Measurements from ENCODE around the gene NCR2.

Gene NCR2

DNA sequence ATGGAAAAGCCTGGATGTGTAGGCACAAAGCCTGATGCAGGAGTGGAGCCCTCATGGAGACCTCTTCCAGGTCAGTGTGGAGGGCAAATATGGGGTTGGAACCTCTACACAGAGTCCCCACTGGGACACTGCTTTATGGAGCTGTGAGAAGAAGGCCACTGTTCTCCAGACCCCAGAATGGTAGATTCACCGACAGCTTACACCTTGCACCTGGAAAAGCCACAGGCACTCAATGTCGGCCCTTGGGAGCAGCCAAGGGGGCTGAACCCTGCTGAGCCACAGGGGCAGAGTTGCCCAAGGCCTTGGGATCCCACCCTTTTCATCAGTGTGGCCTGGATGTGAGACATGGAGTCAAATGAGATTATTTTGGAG, 24.9 kb downstream of the NCR2 start:
- H3K27me3 Mint-ChIP-seq: peaks cover 9% of the 10 kb centered on the region
- no peak overlapping the region for H3K27ac Mint-ChIP-seq
- no peak overlapping the region for H3K4me3 Mint-ChIP-seq
- ATAC-seq (no peak), DNase-seq (no peak)
- H3K9me3 Mint-ChIP-seq: peaks cover 30% of the 10 kb centered on the region
- no peaks in the 10 kb centered on the region for H3K4me1 Mint-ChIP-seq
- H3K36me3 Mint-ChIP-seq (ENCODE audit: low read depth): peaks cover 16% of the 10 kb centered on the region

DNA sequence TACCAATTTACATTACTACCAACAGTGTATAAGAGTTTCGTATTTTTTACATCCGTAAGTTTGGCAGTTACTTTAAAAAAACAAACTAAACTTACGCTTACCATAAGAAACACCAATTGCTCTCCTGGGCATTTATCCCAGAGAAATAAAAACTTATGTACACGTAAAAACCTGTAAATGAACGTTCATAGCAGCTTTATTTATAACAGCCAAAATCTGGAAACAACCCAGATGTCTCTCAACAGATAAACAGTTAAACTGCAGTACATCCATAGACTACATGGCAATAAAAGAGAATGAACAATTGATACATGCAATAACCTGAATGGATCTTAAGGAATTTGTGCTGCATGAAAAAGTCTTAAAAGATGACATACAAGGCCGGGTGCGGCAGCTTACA, 30.7 kb downstream of the NCR2 start:
- peaks cover 6% of the 10 kb centered on the region for H3K36me3 Mint-ChIP-seq (ENCODE audit: low read depth)
- ATAC-seq: no peak
- H3K4me1 Mint-ChIP-seq: peaks cover 4% of the 10 kb centered on the region
- no peak for DNase-seq
- H3K9me3 Mint-ChIP-seq: peaks cover 12% of the 10 kb centered on the region
- H3K4me3 Mint-ChIP-seq: no peak overlapping the region
- H3K27me3 Mint-ChIP-seq: peaks cover 47% of the 10 kb centered on the region
- no peak overlapping the region for H3K27ac Mint-ChIP-seq

DNA sequence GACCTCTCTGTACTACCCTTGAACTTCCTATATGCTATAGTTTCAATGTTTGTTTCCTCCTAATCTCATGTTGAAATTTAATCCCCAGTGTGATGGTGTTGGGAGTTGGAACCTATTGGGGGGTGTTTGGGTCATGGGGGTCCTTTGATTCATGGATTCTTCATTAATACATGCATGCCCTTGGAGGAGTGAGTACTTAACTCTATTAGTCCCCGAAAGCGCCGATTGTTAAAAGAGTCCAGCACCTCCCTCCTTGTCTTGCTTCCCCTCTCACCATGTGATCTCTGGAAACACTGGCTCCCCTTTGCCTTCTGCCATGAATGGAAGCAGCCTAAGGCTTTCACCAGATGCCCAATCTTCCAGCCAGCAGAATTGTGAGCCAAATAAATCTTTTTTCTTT, 31.7 kb downstream of the NCR2 start:
- Mint-ChIP-seq H3K9me3 (peaks cover 3% of the 10 kb centered on the region), H3K27ac (no peak overlapping the region), H3K4me3 (no peak overlapping the region), H3K4me1 (peaks cover 10% of the 10 kb centered on the region), H3K27me3 (peaks cover 56% of the 10 kb centered on the region), H3K36me3 (ENCODE audit: low read depth) (peaks cover 3% of the 10 kb centered on the region)
- no peak for ATAC-seq
- DNase-seq: no peak

DNA sequence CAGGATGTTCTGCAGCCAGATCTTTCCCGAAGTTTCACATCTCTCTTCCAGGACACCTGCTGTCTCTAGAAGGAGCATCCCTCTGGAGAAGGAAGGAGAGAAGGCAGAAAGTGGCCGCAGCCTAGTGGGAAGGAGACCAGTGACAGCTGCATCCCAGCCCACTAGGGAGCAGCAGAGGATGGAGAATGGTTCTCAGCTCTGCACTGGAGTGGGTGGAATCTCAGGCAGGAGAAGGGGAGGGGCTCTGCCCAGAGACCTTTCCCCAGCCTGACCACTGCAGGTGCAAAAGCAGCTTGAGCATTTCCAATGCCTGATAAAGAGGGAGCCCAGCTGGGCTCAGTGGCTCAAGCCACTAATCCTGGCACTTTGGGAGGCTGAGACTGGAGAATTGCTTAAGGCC, 32.3 kb downstream of the NCR2 start:
- peaks cover 17% of the 10 kb centered on the region for H3K4me1 Mint-ChIP-seq
- H3K36me3 Mint-ChIP-seq (ENCODE audit: low read depth): no peaks in the 10 kb centered on the region
- H3K27ac Mint-ChIP-seq: no peak overlapping the region
- DNase-seq (peak; percentile 22), ATAC-seq (no peak)
- no peaks in the 10 kb centered on the region for H3K9me3 Mint-ChIP-seq
- no peak overlapping the region for H3K4me3 Mint-ChIP-seq
- H3K27me3 Mint-ChIP-seq: peaks cover 62% of the 10 kb centered on the region

DNA sequence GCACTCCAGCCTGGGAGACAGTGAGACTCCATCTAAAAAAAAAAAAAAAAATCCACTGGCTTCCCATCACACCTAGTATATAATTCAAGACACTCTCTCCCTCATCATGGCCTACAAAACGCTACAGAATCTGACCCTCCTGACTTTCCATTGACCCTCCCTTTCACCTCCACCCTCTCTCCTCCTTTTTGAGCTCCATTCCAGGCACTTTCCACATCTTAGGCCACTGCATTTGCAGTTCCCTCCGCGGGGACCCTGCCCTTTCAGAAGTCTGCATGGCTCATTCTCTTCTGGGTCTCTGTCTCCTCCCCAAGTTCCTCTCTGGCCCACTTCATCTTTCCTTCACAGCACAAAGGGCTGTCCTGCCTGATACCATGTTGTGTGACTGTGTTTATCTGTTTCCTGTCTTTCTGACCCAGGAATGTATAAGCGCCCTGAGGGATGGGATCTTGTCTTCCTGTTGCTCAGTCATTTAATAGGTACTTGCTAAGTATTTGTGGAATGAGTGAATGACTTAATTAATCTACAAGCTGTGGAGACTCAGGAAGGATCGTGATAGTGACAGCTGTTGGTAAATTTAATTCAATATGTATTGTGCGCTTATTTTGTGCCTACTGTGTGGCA, 35.2 kb downstream of the NCR2 start:
- no peaks in the 10 kb centered on the region for H3K9me3 Mint-ChIP-seq
- peaks cover 37% of the 10 kb centered on the region for H3K4me1 Mint-ChIP-seq
- no peak overlapping the region for H3K4me3 Mint-ChIP-seq
- no peak for ATAC-seq
- no peak for DNase-seq
- peaks cover 77% of the 10 kb centered on the region for H3K27me3 Mint-ChIP-seq
- H3K36me3 Mint-ChIP-seq (ENCODE audit: low read depth): no peaks in the 10 kb centered on the region
- H3K27ac Mint-ChIP-seq: no peak overlapping the region

DNA sequence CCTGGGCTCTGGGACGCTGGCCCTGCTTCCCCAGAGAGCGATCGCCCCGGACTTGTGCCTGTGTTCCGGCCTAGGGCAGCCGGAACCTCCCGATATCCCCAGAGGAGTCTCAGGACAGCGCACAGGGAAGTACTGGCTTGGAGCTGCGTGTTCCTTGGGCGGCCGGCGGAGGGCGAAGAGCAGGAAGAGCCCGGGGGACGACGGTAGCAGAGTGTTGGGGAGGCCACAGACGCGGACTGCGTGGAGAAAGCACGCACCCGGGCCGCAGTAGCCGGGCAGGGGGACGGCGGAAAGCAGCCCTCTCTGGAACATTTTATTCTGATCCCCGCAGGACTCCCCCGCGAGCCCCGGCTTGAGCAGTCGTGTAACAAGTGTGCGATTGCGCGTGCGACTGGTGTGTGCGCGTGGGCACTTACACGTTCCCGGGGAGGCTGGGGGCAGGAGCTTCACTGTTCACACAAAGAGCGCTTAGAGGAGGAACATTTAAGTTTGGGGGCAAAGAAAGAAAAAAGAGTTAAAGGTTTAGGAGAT, 36.1 kb downstream of the NCR2 start:
- H3K27ac Mint-ChIP-seq: no peak overlapping the region

DNA sequence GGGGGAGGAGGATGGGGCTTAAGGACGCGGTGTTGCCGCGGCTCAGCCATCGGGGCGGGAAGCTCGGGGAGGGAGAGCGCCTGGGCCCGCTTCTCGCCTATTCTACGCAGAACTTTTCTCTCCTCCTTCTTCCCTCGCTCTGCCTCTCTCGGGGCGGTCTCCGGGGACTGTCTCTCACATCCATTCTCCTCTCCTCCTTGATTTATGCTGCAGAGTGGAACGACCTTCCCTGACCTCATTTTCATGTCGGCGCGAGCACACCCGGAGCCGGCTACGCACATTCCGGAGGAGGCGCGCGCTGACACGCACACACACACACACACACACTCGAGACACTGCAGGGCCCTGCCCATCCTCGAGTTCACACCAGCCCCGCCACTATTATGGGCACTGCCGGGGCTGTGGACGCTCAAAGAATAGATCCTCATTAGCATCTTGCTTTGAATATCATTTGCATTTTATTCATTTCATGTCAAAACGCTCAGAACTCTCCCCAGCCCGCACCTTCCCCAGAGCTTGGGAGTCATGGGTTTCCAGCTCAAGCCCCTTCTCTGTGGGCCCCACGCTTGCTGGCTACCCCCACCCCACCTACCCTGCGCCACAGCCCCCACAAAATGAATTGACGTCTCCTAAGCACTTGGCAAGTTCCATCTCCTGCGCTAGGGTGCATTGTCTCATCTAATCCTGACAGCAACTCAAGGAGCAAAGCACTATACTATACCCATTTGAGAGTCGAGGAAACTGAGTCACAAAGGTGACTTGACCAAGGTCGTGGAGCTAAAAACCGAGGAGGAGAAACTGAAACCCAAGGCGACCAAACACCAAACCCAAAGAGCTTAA, 36.8 kb downstream of the NCR2 start:
- DNase-seq: no peak
- H3K4me1 Mint-ChIP-seq: peaks cover 37% of the 10 kb centered on the region
- H3K27ac Mint-ChIP-seq: peak overlapping the region; percentile 18

More for the DNA sequence above, 36.1 kb downstream of the NCR2 start:
- Mint-ChIP-seq H3K27me3 (peaks cover 81% of the 10 kb centered on the region), H3K4me3 (peak overlapping the region; percentile 82), H3K36me3 (ENCODE audit: low read depth) (no peaks in the 10 kb centered on the region), H3K4me1 (peaks cover 37% of the 10 kb centered on the region), H3K9me3 (no peaks in the 10 kb centered on the region)
- ATAC-seq (no peak), DNase-seq (peak; percentile 16)

DNA sequence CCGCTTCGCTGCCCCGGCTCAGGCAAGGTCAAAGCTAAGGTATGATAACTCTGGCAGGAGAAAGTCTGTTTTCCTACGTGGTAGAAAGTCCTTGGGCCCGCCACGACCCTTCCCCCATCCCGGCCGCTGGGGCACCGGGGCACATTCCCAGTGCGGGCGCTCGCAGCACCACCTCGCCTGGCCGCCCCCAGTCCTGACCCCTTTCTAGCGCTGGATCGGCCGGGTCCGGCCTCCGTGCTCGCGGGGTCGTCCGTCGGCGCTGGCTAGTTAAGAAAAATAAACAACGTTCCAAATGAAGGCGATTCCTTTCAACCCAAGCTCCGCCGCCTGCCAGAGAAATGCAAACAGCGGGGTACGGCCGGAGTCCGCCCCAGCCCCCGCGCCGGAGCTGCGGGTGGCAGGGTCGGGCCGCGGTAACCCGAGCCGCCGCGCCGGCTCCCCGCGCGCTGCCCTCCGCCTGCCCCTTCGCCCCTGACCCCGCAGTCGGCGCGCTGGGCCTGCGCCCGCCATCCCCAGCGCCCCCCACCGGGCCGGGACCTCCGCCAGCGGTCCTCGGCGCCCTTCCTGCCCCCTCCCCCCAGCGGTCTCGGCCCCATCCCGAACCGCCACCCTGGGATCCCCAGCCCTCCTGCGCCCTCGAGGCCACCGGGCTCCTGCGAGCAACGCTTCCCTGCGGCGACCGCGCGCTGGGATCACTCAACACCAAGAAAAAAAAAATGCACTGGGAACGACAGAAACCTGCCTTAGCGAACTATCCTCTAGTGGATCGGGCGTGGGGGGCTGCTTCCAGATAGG, 37.6 kb downstream of the NCR2 start:
- H3K27me3 Mint-ChIP-seq: peaks cover 86% of the 10 kb centered on the region
- H3K36me3 Mint-ChIP-seq (ENCODE audit: low read depth): no peaks in the 10 kb centered on the region
- H3K4me1 Mint-ChIP-seq: peaks cover 37% of the 10 kb centered on the region
- no peak overlapping the region for H3K27ac Mint-ChIP-seq
- peak overlapping the region; percentile 82 for H3K4me3 Mint-ChIP-seq
- DNase-seq (no peak), ATAC-seq (no peak)
- H3K9me3 Mint-ChIP-seq: no peaks in the 10 kb centered on the region

More for the DNA sequence above, 36.8 kb downstream of the NCR2 start:
- peaks cover 85% of the 10 kb centered on the region for H3K27me3 Mint-ChIP-seq
- ATAC-seq: peak; percentile 21
- no peaks in the 10 kb centered on the region for H3K36me3 Mint-ChIP-seq (ENCODE audit: low read depth)
- peak overlapping the region; percentile 82 for H3K4me3 Mint-ChIP-seq
- H3K9me3 Mint-ChIP-seq: no peaks in the 10 kb centered on the region

DNA sequence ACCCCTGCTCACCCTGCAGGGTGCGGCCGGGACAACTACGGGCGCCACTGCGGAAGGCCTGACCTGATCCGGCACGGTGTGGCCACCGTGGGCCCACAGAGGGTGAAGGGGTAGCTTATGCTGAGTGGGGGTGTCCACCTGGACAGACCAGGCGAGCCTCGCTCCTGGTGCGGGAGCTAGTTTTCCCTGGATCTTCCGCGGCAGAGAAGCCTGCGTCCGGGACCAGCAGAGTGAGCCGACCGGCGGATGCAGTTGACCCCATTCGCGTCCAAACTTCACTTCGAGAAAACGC, 38.2 kb downstream of the NCR2 start:
- peak overlapping the region; percentile 43 for H3K4me3 Mint-ChIP-seq
- H3K4me1 Mint-ChIP-seq: peaks cover 37% of the 10 kb centered on the region
- DNase-seq (no peak), ATAC-seq (no peak)
- peaks cover 87% of the 10 kb centered on the region for H3K27me3 Mint-ChIP-seq
- no peaks in the 10 kb centered on the region for H3K9me3 Mint-ChIP-seq
- H3K36me3 Mint-ChIP-seq (ENCODE audit: low read depth): no peaks in the 10 kb centered on the region
- H3K27ac Mint-ChIP-seq: no peak overlapping the region

DNA sequence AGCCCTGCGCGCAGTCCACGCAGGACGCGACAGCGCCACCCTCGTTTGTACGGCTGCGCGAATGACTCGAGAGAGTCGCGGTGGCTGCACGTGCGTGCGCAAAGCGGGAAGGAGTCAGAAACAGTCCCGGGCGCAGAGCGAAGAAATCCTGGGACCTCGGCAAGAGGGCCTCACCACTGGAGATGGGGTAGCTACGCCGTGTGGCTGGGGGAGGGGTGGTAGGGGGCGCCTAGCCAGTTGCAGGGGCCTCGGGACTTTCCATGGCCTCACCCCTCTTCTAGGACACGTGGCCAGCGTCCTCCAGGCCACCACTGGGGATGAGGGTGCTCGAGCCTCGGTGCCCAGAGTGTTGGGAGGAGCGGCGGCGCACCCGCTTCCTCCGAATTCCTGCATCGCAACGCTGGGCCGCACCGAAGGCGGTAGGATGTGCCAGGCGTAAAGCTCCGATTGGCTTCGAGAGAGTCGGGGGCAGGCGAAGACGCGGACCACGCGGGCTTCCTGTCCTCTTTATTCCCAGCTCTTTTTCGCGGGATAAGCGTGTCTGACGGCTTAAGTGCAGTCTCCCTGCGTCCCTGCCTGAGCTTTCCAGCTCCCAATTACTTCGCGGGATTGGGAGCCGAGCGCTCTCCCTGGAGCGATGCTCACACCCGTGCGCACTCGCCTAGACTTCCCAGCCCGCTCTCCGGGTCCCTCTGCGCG, 38.7 kb downstream of the NCR2 start:
- H3K9me3 Mint-ChIP-seq: no peaks in the 10 kb centered on the region
- no peak overlapping the region for H3K27ac Mint-ChIP-seq
- no peaks in the 10 kb centered on the region for H3K36me3 Mint-ChIP-seq (ENCODE audit: low read depth)
- peak overlapping the region; percentile 14 for H3K4me3 Mint-ChIP-seq
- DNase-seq (no peak), ATAC-seq (no peak)
- H3K27me3 Mint-ChIP-seq: peaks cover 86% of the 10 kb centered on the region
- peaks cover 34% of the 10 kb centered on the region for H3K4me1 Mint-ChIP-seq

DNA sequence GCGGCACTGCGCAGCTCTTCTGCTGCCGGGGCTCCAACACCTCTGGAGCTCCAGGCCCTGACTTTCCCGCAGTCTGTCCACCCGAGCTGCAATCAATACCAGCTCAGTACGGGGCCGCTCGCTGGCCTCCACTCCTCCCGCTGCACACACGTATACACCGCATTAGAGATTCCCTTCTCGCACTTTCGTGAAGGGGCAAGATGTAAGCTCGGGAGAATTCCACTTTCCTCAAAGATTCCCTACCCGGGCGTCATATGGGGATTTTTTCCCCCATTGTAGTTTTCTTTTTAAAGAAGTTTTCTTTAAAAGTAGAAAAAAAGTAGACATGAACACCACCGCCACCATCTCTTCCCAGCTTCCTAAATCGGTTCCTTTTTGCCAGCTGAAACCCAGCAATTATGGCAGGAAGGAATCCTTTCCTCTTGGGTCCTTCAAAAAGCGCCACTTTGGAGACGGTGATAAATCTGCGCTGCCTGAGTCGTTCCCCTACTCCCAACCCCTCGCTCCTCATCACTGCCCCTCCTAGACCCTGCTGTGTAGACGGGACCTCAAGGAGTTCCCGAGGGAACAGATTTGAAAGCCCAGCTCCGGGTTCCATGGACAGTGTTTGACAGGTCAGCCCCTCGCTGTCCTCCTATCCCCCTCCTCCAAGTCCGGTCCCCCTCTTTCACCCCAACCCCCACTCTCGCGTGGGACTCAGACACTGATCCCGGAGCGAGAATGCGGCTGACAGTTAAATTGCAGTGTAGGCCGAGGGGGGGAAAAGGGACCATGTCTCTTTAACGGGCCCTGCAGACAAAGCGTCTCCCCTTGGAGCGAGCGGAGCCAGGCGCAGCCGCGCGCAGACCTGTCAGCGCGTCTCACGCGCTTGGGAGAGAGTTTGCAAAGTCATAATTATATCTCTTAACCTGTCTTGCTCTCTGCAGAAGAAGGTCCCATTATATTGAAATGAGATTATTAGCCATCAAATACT, 39.5 kb downstream of the NCR2 start:
- Mint-ChIP-seq H3K4me3 (peak overlapping the region; percentile 14), H3K27me3 (peaks cover 86% of the 10 kb centered on the region), H3K9me3 (no peaks in the 10 kb centered on the region), H3K4me1 (peaks cover 34% of the 10 kb centered on the region), H3K36me3 (ENCODE audit: low read depth) (no peaks in the 10 kb centered on the region), H3K27ac (no peak overlapping the region)
- no peak for DNase-seq
- ATAC-seq: no peak

DNA sequence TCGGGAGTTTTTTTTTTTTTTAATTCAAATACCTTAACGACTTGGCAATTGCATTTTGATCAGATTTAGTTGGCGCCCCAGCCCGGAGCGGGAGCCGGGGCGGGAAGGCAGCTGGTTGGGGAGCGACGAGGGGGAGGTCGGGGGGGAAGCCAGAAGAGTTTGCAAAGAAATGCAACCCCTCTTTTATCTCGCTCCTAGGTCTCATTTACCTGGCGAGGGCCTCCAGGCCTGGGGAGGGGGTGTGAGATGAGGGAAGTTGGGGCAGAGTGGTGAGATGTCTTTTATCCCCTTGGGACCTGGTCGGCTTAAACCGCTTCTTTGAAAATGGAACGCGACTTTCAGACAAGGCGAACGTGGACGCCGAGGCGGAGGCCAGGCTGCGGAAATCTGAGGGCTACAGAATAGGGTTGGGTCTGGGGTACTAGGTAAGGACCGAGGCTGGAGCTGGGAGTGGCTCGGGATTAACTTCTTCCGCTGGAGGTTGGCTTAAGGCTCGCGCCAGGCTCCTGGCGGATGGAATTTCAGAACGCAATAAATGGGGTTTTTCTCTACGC, 40.3 kb downstream of the NCR2 start:
- DNase-seq (no peak), ATAC-seq (no peak)
- H3K4me3 Mint-ChIP-seq: no peak overlapping the region
- peaks cover 78% of the 10 kb centered on the region for H3K27me3 Mint-ChIP-seq
- no peak overlapping the region for H3K27ac Mint-ChIP-seq
- H3K9me3 Mint-ChIP-seq: no peaks in the 10 kb centered on the region
- H3K4me1 Mint-ChIP-seq: peaks cover 34% of the 10 kb centered on the region
- H3K36me3 Mint-ChIP-seq (ENCODE audit: low read depth): no peaks in the 10 kb centered on the region

DNA sequence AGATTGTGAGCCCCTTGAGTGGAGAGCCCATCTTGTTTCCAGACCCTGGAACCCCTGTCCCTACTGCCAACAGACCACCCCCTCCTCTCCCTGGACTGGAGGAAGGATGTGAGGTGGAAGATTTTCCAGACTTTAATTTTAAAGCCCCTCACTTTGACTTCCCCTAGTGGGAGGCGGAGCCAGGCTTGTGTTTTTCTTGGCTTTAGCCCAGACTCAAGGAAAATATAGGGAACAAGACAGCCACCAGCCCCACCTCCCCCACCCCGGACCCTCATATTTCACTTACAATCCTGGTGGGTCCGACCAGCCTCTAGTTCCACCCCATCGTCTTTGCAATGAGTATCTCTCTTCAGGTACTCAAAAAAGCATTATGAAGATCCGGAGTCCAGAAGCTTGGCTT, 40.8 kb downstream of the NCR2 start:
- DNase-seq: no peak
- no peak overlapping the region for H3K4me3 Mint-ChIP-seq

More for the DNA sequence above, 40.8 kb downstream of the NCR2 start:
- H3K27me3 Mint-ChIP-seq: peaks cover 73% of the 10 kb centered on the region
- H3K27ac Mint-ChIP-seq: no peak overlapping the region
- H3K36me3 Mint-ChIP-seq (ENCODE audit: low read depth): no peaks in the 10 kb centered on the region
- no peaks in the 10 kb centered on the region for H3K9me3 Mint-ChIP-seq
- ATAC-seq: no peak
- peaks cover 34% of the 10 kb centered on the region for H3K4me1 Mint-ChIP-seq
